Esophagus (tissue), 2 donors: Measurements from ENCODE around the gene BRSK1. TPM values are rescaled to one million over a fixed set of nuclear protein-coding genes. Genes with fewer than 3 reads are reported as not detected.

Source experiments
- H3K27ac ChIP-seq, 2 donors: one replicate each; pipeline ENCODE4 v1.5.1; 2013; ENCODE audit warnings: low read depth in 2 of 2, mild to moderate bottlenecking in 2 of 2, inconsistent platforms in 1 of 2, low read length in 1 of 2, moderate library complexity in 1 of 2
- H3K27me3 ChIP-seq, 2 donors: one replicate each; pipeline ENCODE4 v1.6.1; 2013; ENCODE audit warnings: low read length in 2 of 2, control low read depth in 1 of 2, mild to moderate bottlenecking in 1 of 2; ENCODE audit not compliant: insufficient read depth in 2 of 2, control insufficient read depth in 1 of 2
- H3K36me3 ChIP-seq, 2 donors: one replicate each; pipeline ENCODE4 v1.6.1; 2013; ENCODE audit warnings: low read length in 1 of 2; ENCODE audit not compliant: control insufficient read depth in 2 of 2, insufficient read depth in 2 of 2
- H3K4me1 ChIP-seq, 2 donors: one replicate each; pipeline ENCODE4 v1.6.1; 2013; ENCODE audit warnings: low read length in 1 of 2; ENCODE audit not compliant: control insufficient read depth in 2 of 2, insufficient read depth in 2 of 2
- H3K4me3 ChIP-seq, 2 donors: one replicate each; pipeline ENCODE4 v1.5.1; 2013; ENCODE audit warnings: low read length in 2 of 2, mild to moderate bottlenecking in 2 of 2, low read depth in 1 of 2, moderate library complexity in 1 of 2
- H3K9me3 ChIP-seq, 2 donors: one replicate each; pipeline ENCODE4 v1.6.1; 2013; ENCODE audit warnings: mild to moderate bottlenecking in 2 of 2, low read depth in 1 of 2, low read length in 1 of 2, moderate library complexity in 1 of 2; ENCODE audit not compliant: control insufficient read depth in 2 of 2, insufficient read depth in 1 of 2
- WGBS, 2 donors: extraction: QIAGEN DNeasy Blood & Tissue Kit; methylation state at CpG; one replicate each; pipeline ENCODE4 v1.1.7; 2013; 5-methylcytosine and 5-hydroxymethylcytosine counted together
- polyA plus RNA-seq, 2 donors: library from polyadenylated mRNA; stranded (reverse); fragments of 200-250 nt; gene quantifications; one replicate each; pipeline ENCODE4 v1.2.3, GENCODE V29; 2013
- donor health status: healthy with polysubstance abuse.
- donor health status: Bipolar disorder and iron deficiency.

Gene BRSK1
- polyA plus RNA-seq, 2 donors, result 0.96 to 1.0 TPM

DNA sequence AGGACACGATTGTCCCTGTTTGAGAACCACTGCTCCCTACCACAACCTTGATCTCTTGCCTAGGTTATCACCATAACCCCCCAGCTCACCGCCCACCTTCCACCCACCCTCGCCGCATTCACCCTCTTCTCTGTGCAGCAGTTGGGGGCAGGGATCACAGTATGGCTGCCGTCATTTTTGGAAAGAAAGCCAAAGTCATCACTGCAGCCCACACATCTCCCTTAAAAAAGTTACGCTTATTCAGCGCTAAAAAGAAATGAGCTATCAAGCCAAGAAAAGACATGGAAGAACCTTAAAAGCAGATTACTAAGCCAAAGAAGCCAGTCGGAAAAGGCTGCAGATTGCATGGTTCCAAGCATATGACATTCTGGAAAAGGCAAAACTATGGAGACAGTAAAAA lies 14.5 kb upstream of the BRSK1 start:
- Histone ChIP-seq H3K36me3 (peaks cover 0 to 28% of the 10 kb centered on the region in 2 donors), H3K27ac (no peak overlapping the region), H3K4me1 (no peaks in the 10 kb centered on the region), H3K4me3 (no peak overlapping the region), H3K9me3 (no peaks in the 10 kb centered on the region), H3K27me3 (no peaks in the 10 kb centered on the region)
- WGBS, 2 donors, result 89 to 92% methylated on average over 8 of the region's 8 CpGs

- Histone ChIP-seq H3K27me3 (no peaks in the 10 kb centered on the region), H3K27ac (no peak overlapping the region), H3K9me3 (no peaks in the 10 kb centered on the region), H3K4me3 (no peak overlapping the region), H3K36me3 (peaks cover 0 to 27% of the 10 kb centered on the region in 2 donors), H3K4me1 (no peaks in the 10 kb centered on the region)
- WGBS, 2 donors, result 89 to 92% methylated on average over 25 of the region's 25 CpGs
Measured at GRCh38 chr19:55270172-55270942, 13.4 kb upstream of the BRSK1 start.

DNA sequence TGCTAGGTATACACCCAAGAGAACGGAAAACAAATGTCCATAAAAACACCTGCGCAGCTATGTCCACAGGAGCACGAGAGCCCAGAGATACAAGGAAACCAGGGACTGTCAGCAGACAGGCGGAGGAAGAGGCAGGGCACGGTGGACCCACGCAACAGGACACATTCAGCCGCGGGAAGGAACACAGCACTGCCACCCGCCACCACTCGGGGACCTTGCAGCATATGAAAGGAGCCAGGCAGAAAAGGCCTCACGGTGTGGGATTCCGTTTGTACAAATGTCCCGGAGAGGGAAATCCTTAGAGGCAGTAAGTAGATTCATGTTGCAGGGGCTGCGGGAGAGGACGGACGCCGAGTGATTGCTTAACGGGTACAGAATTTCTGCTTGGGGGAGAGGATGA lies 11.7 kb upstream of the BRSK1 start:
- Histone ChIP-seq H3K4me3 (no peak overlapping the region), H3K9me3 (no peaks in the 10 kb centered on the region), H3K27me3 (no peaks in the 10 kb centered on the region), H3K4me1 (no peaks in the 10 kb centered on the region), H3K27ac (no peak overlapping the region), H3K36me3 (peaks cover 0 to 32% of the 10 kb centered on the region in 2 donors)
- WGBS, 2 donors, result 94 to 96% methylated on average over 18 of the region's 18 CpGs

- peaks cover 0 to 35% of the 10 kb centered on the region in 2 donors for H3K36me3 ChIP-seq
- no peaks in the 10 kb centered on the region for H3K9me3 ChIP-seq
- H3K27ac ChIP-seq, result no peak overlapping the region
- H3K27me3 ChIP-seq, result no peaks in the 10 kb centered on the region
- peaks cover 0 to 1% of the 10 kb centered on the region in 2 donors for H3K4me1 ChIP-seq
- WGBS, 2 donors, result 94 to 95% methylated on average over 35 to 36 of the region's 36 CpGs
- no peak overlapping the region for H3K4me3 ChIP-seq
Measured at GRCh38 chr19:55273978-55274707, 9.7 kb upstream of the BRSK1 start.

DNA sequence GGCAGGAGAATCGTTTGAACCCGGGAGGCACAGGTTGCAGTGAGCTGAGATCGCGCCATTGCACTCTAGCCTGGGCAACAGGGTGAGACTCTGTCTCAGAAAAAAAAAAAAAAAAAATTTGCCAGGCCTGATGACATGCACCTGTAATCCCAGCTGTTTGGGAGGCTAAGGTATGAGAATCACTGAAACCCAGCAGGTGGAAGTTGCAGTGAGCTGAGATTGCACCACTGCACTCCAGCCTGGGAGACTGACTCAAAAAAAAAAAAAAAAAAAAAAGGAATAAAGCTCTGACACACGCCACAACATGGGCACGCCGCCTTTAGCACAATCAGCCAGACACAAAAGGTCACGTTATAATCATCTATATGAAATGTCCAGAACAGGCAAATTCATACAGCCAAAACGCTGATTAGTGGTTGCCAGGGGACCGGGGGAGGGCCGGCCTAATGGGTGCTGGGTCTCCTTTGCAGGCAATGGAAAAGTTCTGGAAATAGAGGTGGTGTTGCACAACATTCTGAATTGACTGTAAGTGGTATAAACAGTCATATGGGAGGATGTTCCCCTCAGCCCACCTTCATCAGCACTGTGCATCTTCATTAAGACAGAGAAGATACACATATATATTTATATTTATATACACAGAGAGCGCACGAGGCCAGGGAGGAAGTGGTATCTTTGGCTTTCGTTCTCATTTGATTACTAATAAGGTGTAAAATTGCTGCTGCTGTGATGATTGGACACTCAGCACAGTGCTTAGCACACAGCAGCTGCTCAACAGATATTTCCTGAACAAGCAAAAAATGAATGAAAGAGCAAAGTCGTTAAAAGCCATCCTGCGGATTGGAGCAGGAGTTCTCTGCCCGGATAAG lies 7.7 kb upstream of the BRSK1 start:
- Histone ChIP-seq H3K4me1 (peaks cover 0 to 8% of the 10 kb centered on the region in 2 donors), H3K27me3 (no peaks in the 10 kb centered on the region), H3K9me3 (no peaks in the 10 kb centered on the region), H3K27ac (peak overlapping the region in 1 of 2 donors; percentile 45), H3K4me3 (no peak overlapping the region), H3K36me3 (peaks cover 0 to 24% of the 10 kb centered on the region in 2 donors)
- WGBS, 2 donors, result 73 to 78% methylated on average over 17 of the region's 17 CpGs

- no peak overlapping the region for H3K4me3 ChIP-seq
- no peaks in the 10 kb centered on the region for H3K27me3 ChIP-seq
- 85% methylated on average over 15 of the region's 15 CpGs for WGBS, 2 donors
- peak overlapping the region in 1 of 2 donors; percentile 45 for H3K27ac ChIP-seq
- H3K4me1 ChIP-seq, result peaks cover 0 to 8% of the 10 kb centered on the region in 2 donors
- H3K9me3 ChIP-seq, result no peaks in the 10 kb centered on the region
- peaks cover 0 to 24% of the 10 kb centered on the region in 2 donors for H3K36me3 ChIP-seq
Measured at GRCh38 chr19:55276720-55277430, 6.9 kb upstream of the BRSK1 start.

- Histone ChIP-seq H3K4me1 (peaks cover 0 to 8% of the 10 kb centered on the region in 2 donors), H3K4me3 (no peak overlapping the region), H3K36me3 (peaks cover 0 to 20% of the 10 kb centered on the region in 2 donors), H3K27me3 (no peaks in the 10 kb centered on the region), H3K9me3 (no peaks in the 10 kb centered on the region), H3K27ac (no peak overlapping the region)
- 90% methylated on average over 16 to 17 of the region's 17 CpGs for WGBS, 2 donors
Measured at GRCh38 chr19:55277494-55277893, 6.3 kb upstream of the BRSK1 start.

GRCh38 chr19:55278391-55279135 lies 5.2 kb upstream of the BRSK1 start:
- 87 to 89% methylated on average over 13 of the region's 13 CpGs for WGBS, 2 donors
- Histone ChIP-seq H3K27me3 (no peaks in the 10 kb centered on the region), H3K27ac (no peak overlapping the region), H3K36me3 (peaks cover 0 to 17% of the 10 kb centered on the region in 2 donors), H3K4me1 (peaks cover 0 to 8% of the 10 kb centered on the region in 2 donors), H3K4me3 (peak overlapping the region in 1 of 2 donors; percentile 90), H3K9me3 (no peaks in the 10 kb centered on the region)
